ENCODE data around the gene CNTNAP5.

Gene CNTNAP5

GRCh38 chr2:124563426-124563825, 538.3 kb downstream of the CNTNAP5 start:
- H3K27me3 ChIP-seq (replicated peaks; ENCODE audit: insufficient read depth, low read length): no peaks in the 10 kb centered on the region
- H3K9ac ChIP-seq (ENCODE audit: low read length): no peak overlapping the region
- no peaks in the 10 kb centered on the region for H3K36me3 ChIP-seq (replicated peaks; ENCODE audit: insufficient read depth, low read length)
- 0 out of 2 replicates have a peak, but pooled peaks cover 4% of the 10 kb centered on the region for H3K4me1 ChIP-seq (ENCODE audit: low read length)
- peak; percentile 28 for DNase-seq
- H3K4me3 ChIP-seq (ENCODE audit: low read length): no peak overlapping the region
- TF ChIP-seq EZH2phosphoT487 (IDR thresholded peaks at IDR 0.05; ENCODE audit: low read length): no peak
- no peak for TF ChIP-seq EZH2 (optimal IDR thresholded peaks at IDR 0.05; ENCODE audit: low read depth, low read length)
- TF ChIP-seq CTCF (IDR thresholded peaks at IDR 0.05; ENCODE audit: low read length): no peak
- H4K20me1 ChIP-seq (ENCODE audit: insufficient read depth, low read length): no peaks in the 10 kb centered on the region
- no peaks in the 10 kb centered on the region for H3K9me3 ChIP-seq (replicated peaks; ENCODE audit: insufficient read depth, low read length)
- H2AFZ ChIP-seq (ENCODE audit: low read length): no peak overlapping the region
- no peaks in the 10 kb centered on the region for H3K9me2 ChIP-seq (replicated peaks; ENCODE audit: insufficient read depth, low read length)
- H3K27ac ChIP-seq (ENCODE audit: low read length): no peak overlapping the region
- H3F3A ChIP-seq (ENCODE audit: insufficient read depth, low read length): no peaks in the 10 kb centered on the region
- H3K79me2 ChIP-seq (ENCODE audit: low read length): no peaks in the 10 kb centered on the region
- H3K4me2 ChIP-seq (ENCODE audit: low read depth, low read length): no peak overlapping the region

GRCh38 chr2:124566518-124566970, 541.5 kb downstream of the CNTNAP5 start:
- Histone ChIP-seq H3K9ac (ENCODE audit: low read length) (no peak overlapping the region), H3K4me3 (ENCODE audit: low read length) (no peak overlapping the region), H3K4me1 (ENCODE audit: low read length) (0 out of 2 replicates have a peak, but pooled peaks cover 3% of the 10 kb centered on the region), H3K27ac (ENCODE audit: low read length) (no peak overlapping the region), H3K9me2 (replicated peaks; ENCODE audit: insufficient read depth, low read length) (no peaks in the 10 kb centered on the region), H3F3A (ENCODE audit: insufficient read depth, low read length) (no peaks in the 10 kb centered on the region), H3K4me2 (ENCODE audit: low read depth, low read length) (no peak overlapping the region), H2AFZ (ENCODE audit: low read length) (no peak overlapping the region), H3K27me3 (replicated peaks; ENCODE audit: insufficient read depth, low read length) (no peaks in the 10 kb centered on the region), H3K36me3 (replicated peaks; ENCODE audit: insufficient read depth, low read length) (no peaks in the 10 kb centered on the region), H3K79me2 (ENCODE audit: low read length) (no peaks in the 10 kb centered on the region), H3K9me3 (replicated peaks; ENCODE audit: insufficient read depth, low read length) (no peaks in the 10 kb centered on the region), H4K20me1 (ENCODE audit: insufficient read depth, low read length) (no peaks in the 10 kb centered on the region)
- no peak for DNase-seq
- TF ChIP-seq EZH2phosphoT487 (IDR thresholded peaks at IDR 0.05; ENCODE audit: low read length) (no peak), CTCF (IDR thresholded peaks at IDR 0.05; ENCODE audit: low read length) (no peak), EZH2 (optimal IDR thresholded peaks at IDR 0.05; ENCODE audit: low read depth, low read length) (no peak)

- Histone ChIP-seq H3K27me3 (replicated peaks; ENCODE audit: insufficient read depth, low read length) (no peaks in the 10 kb centered on the region), H3K27ac (ENCODE audit: low read length) (no peak overlapping the region), H3K4me1 (ENCODE audit: low read length) (no peaks in the 10 kb centered on the region), H3F3A (ENCODE audit: insufficient read depth, low read length) (no peaks in the 10 kb centered on the region), H2AFZ (ENCODE audit: low read length) (no peak overlapping the region), H3K9ac (ENCODE audit: low read length) (no peak overlapping the region), H3K36me3 (replicated peaks; ENCODE audit: insufficient read depth, low read length) (no peaks in the 10 kb centered on the region), H3K4me3 (ENCODE audit: low read length) (no peak overlapping the region), H3K9me3 (replicated peaks; ENCODE audit: insufficient read depth, low read length) (no peaks in the 10 kb centered on the region), H3K79me2 (ENCODE audit: low read length) (no peaks in the 10 kb centered on the region), H3K9me2 (replicated peaks; ENCODE audit: insufficient read depth, low read length) (no peaks in the 10 kb centered on the region), H3K4me2 (ENCODE audit: low read depth, low read length) (no peak overlapping the region), H4K20me1 (ENCODE audit: insufficient read depth, low read length) (no peaks in the 10 kb centered on the region)
- TF ChIP-seq EZH2phosphoT487 (IDR thresholded peaks at IDR 0.05; ENCODE audit: low read length) (no peak), EZH2 (optimal IDR thresholded peaks at IDR 0.05; ENCODE audit: low read depth, low read length) (no peak), CTCF (IDR thresholded peaks at IDR 0.05; ENCODE audit: low read length) (no peak)
- DNase-seq: no peak
These were observed 545.8 kb downstream of the CNTNAP5 start for GRCh38 chr2:124570872-124571271.

All from MM.1S (cell line).